Stimulated activated CD4-positive, alpha-beta T cell treated with anti-CD3 and anti-CD28 coated beads, Interleukin-1b, Interleukin-23, amount 100 ng/mL, for 48 hours (primary cell): ENCODE results near the gene C8A.

Experiments used
- DNase-seq: peaks from one replicate; pipeline ENCODE4 v3.0.0-alpha.2; 2020

C8A gene

GRCh38 chr1:56929492-56929891 lies 74.9 kb downstream of the C8A start:
- DNase-seq: no peak

DNA sequence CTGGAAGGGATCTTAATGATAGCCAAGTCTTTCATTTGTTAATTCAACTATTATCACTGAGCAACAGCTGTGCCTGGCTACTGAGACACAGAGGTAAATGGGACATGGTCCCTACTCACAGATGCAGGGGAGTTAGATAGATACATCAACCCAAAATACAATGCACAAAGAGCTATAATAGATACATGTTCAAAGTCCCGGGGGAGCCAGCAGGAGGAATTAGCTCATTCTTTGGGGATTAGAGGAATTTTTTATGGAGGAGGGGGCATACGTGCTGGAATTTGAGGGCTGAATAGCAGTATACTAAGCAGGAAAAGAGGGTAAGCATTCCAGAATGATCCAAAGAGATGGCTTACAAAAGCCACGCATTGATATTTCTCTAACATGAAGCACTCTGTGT lies 76.6 kb downstream of the C8A start:
- no peak for DNase-seq

GRCh38 chr1:56931686-56932085 lies 77.1 kb downstream of the C8A start:
- DNase-seq: no peak

- DNase-seq: no peak
These were observed 78.6 kb downstream of the C8A start for GRCh38 chr1:56933161-56933560.

GRCh38 chr1:56933606-56934005 lies 79.0 kb downstream of the C8A start:
- DNase-seq: no peak

GRCh38 chr1:56934430-56935060 lies 79.9 kb downstream of the C8A start:
- no peak for DNase-seq

GRCh38 chr1:56938646-56939045 lies 84.0 kb downstream of the C8A start:
- no peak for DNase-seq

- DNase-seq: no peak
These were observed 84.6 kb downstream of the C8A start for GRCh38 chr1:56939209-56939608.

DNA sequence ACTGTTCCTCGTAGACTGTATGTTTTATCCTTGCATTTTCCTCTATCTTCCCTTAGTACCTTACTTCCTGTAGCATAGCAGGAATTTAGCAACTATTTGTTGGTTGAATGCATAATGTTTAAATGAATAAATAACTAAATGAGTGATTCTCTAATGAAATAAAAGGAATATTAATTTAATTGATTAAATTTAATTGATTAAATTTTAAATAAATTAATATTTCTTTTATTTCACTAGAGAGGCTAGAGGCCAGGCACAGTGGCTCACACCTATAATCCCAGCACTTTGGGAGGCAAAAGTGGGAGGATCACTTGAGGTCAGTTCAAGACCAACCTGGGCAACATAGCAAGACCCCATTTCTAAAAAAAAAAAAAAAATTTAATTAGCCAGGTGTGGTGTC lies 85.4 kb downstream of the C8A start:
- DNase-seq: no peak

DNA sequence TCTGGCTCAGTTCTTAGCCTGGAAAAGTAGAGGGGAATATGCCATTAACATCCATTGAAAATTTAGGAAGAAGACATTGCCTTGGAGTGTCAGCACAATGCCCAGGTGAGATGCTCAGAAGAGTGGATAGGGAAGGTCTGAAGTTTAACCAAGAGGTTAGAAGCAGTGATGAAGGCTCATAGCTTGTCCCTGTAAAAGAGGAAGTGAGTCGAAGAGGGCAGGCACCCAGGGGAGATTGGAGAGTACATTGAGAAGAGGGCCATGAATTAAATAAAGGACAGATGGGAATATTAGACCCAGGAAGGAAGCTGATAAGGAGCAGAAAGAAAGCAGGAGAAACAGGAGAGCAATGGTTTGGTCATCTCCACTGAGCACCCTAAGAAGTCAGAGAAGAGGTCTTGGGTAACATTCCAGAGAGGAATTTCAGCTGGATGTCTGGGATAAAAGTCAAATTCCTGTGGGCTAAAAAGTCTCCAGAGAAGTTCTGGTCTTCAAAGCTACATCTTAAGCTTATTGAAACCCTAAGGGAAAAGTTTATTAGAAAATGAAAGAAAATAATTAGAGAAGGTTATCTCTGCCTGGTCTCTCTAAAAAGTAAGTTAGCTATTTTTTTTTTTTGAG lies 93.9 kb downstream of the C8A start:
- no peak for DNase-seq

- DNase-seq: no peak
These were observed 97.9 kb downstream of the C8A start for GRCh38 chr1:56952501-56952900.

DNA sequence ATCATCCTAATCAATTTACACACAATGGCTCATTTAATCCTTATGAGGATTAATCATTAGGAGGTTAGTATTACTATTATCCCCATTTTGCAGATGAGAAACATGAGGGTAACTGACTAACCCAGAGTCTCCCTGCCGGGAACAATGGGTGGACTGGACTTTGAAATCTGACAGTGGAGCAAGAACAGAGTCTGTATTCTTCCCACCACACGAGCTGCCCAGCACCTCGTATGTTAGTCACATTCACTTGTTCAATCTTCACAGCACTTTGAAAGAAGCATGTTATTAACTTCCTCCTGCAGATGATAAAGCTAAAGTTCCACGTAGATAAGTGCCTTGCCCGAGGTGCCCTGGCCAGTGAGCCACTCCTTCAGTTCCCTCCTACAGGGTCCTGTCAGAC lies 98.8 kb downstream of the C8A start:
- no peak for DNase-seq

DNA sequence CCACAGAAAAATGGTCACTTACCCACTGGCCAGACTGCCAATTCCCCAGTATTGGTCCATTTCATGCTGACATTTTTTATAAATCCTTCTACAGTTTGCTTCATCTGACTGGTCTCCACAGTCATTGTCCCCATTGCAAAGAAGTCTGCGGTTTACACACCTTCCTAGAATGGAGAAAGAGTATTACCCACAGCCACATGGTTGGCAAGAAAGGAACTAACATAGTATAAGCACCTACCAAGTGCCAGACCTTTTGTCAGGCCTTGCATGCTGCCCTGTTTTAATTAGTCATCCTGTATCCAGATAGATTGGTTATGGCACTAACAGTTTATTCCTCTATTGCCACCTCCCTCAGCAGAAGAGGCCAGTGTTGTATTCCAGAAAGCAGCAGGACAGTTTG lies 100.1 kb downstream of the C8A start:
- DNase-seq: no peak

DNA sequence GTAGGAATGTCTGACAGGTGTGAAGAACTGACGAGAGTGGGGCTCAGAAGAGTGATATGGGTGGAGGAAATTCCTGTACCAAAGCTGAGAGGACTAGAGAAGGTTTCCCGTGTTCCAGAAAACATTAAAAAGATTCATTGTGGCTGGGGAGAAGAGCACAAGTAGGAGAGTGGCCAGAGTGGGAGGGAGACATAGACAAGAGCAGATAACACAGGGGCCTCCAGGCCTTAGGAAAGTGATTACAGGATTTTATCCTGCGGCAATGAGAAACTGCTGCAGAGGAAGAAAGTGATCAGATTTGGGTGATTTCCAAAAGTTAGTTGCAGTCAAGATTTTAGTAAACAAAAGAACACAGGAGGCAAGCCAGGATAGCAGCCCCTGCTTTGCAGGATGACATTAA lies 103.3 kb downstream of the C8A start:
- no peak for DNase-seq

DNA sequence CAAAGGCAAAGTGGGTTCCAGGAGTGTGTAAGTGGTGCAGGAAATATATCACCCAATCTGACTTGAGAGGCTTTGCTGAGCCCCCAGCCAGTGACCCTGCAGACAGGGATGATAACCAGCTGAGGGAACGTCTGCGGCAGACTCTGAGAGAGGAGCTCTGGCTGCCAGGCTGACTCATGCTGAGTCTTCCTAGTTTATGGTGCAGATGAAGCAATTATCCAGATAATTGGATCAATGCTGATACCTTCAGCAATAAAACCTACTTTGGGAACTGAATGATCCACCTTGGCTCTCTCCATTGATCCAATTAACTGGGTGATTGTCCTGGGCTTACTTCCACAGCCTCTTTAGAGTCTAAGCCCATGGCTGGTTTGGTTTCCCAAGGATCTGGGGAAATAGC lies 103.9 kb downstream of the C8A start:
- DNase-seq: no peak

GRCh38 chr1:56961426-56961825 lies 106.8 kb downstream of the C8A start:
- no peak for DNase-seq

DNA sequence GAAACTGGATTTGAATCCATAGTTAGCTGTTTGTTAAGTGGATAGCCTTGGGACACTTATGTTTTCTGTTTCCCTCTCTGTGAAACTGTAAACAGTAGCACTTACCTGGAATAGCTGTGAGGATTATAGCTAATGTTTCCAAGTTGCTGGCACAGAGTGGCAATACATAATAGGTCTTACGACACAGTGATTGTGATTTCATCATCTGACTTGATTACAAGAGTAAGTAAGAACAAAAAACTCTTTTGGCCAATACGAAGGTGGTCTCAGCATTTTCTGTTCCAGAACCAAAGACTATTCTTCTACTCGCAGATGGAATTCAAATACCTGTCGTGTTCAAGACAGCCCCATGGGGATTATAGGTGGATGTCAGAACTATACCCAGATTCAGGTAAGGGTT lies 109.1 kb downstream of the C8A start:
- no peak for DNase-seq

DNA sequence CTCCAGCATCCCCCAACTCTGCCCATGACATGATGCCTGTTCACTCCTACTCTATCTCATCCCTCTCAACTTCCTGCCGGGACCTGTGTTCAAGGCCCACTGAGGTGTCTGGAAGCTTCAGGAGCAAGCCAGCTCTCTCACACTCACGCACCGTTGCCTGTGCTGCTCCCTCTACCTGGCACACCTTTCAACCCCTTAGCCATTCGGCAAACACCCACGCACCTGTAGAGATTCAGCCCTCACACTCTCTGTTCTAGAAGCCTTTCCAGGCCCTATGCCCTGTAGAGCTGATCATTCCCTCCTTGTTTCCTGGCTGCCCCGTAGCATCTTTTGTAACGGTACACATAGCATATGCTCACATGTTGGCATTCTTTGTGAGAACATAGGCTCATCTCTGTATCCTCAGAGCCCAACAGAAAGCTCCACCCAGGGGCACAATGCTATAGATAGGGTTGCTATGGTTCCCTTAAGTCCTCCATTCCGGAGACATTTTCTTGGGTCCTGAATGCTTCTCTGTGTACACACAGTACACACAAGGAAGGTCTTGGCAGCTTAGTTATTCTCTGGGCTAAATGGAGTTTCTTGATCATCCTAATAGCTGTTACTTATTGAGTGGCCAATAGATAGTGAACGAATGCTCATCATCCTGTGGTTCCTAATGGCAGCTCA lies 109.9 kb downstream of the C8A start:
- DNase-seq: no peak

- DNase-seq: no peak
These were observed 110.6 kb downstream of the C8A start for GRCh38 chr1:56965191-56965590.

GRCh38 chr1:56965916-56966697 lies 111.5 kb downstream of the C8A start, which contains the start of gene C8B:
C8B (minus strand) TSS chr1:56966015; CDS start chr1:56965948, 67 bp downstream.
- DNase-seq: no peak

DNA sequence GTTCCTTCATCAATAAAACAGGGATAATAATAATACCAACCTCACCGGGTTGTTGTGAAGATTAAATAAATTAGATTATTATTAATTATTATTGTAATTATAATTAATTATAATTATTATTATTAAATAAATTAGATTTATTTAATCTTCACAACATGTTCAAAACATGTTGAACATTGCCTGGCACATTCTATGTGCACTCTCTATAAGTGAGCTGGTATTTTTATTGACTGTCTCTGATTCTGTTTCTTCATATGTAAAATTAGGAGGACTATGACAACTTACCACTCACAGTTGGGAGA lies 112.1 kb downstream of the C8A start:
- no peak for DNase-seq

DNA sequence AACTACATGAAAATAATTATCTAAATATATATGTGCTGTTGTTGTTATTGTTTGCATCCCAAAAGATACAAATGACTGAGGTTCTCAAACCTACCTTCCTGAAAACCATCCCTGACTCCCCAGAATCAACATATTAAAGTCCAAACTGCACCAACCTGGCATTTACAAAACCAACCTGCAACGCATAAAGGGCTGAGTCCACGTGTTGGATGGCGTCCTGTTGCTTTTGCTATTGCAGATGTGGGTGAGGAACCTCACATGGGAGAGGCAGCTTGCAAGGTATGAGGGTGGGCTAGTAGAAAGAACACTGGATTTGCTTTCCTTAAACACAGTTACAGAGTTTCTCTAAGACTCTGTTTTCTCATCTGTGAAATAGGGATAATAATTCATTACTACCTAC lies 112.8 kb downstream of the C8A start:
- DNase-seq: no peak
